Tibial nerve (tissue), 4 donors: ENCODE measurements around the gene ADGRG6.

Experiments used
- EP300 ChIP-seq, 2 donors: sonication (generic); formaldehyde crosslinking; IDR thresholded peaks; one replicate each; pipeline ENCODE4 v1.6.1; 2017; ENCODE audit warnings: antibody characterized with exemption in 2 of 2, mild to moderate bottlenecking in 1 of 2
- POLR2A ChIP-seq, 2 donors: fragments of 450-650 bp; IDR thresholded peaks; one replicate each; pipeline ENCODE4 v1.6.1; 2017; ENCODE audit warnings: antibody characterized with exemption in 2 of 2, mild to moderate bottlenecking in 2 of 2, moderate library complexity in 2 of 2
- TF ChIP-seq, protein P1 (sequence below), 5 experiments: fragments of 200-600 bp in 3 of 5; fragments of 450-650 bp in 2 of 5; sonication (generic) in 3 of 5; IDR thresholded peaks; one replicate each; pipeline ENCODE4 v1.5.1; 2016 to 2019; ENCODE audit warnings: antibody characterized with exemption in 5 of 5, mild to moderate bottlenecking in 3 of 5, moderate library complexity in 2 of 5

DNA sequence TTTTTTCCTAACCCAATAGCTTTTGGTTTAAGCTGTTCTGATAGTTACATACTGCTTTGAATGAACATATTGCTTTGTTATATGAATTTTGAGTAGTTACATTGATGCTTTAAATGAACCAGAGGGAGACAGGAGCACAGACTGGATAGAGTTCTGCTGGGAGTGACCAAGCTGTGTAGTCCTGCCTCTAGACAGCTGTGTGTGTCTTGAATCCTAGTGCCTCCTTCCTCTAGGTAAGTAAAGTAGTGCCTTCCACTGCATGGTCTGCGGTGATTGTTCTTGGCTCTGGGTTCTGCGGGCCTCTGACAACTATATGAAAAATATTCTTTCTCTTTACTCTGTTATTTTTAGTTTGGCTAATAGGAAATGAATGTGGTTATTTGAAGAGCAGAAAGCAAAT is 46.0 kb upstream of the ADGRG6 start:
- TF ChIP-seq POLR2A (IDR thresholded peaks at IDR 0.05) (no peak), EP300 (IDR thresholded peaks at IDR 0.05) (no peak)
- TF ChIP-seq, protein P1, sequence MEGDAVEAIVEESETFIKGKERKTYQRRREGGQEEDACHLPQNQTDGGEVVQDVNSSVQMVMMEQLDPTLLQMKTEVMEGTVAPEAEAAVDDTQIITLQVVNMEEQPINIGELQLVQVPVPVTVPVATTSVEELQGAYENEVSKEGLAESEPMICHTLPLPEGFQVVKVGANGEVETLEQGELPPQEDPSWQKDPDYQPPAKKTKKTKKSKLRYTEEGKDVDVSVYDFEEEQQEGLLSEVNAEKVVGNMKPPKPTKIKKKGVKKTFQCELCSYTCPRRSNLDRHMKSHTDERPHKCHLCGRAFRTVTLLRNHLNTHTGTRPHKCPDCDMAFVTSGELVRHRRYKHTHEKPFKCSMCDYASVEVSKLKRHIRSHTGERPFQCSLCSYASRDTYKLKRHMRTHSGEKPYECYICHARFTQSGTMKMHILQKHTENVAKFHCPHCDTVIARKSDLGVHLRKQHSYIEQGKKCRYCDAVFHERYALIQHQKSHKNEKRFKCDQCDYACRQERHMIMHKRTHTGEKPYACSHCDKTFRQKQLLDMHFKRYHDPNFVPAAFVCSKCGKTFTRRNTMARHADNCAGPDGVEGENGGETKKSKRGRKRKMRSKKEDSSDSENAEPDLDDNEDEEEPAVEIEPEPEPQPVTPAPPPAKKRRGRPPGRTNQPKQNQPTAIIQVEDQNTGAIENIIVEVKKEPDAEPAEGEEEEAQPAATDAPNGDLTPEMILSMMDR (IDR thresholded peaks at IDR 0.05): no peak
